ENCODE measurements around the gene ZNF587. TPM values are rescaled to one million over a fixed set of nuclear protein-coding genes. Genes with fewer than 3 reads are reported as not detected.

ZNF587 gene
- total and polyA plus RNA-seq, 10 of the 15 experiments (the other 5 are each of a cell fraction or from before 2014, with no cell fraction given): 1.9 to 27.8 (median 13.5) TPM

DNA sequence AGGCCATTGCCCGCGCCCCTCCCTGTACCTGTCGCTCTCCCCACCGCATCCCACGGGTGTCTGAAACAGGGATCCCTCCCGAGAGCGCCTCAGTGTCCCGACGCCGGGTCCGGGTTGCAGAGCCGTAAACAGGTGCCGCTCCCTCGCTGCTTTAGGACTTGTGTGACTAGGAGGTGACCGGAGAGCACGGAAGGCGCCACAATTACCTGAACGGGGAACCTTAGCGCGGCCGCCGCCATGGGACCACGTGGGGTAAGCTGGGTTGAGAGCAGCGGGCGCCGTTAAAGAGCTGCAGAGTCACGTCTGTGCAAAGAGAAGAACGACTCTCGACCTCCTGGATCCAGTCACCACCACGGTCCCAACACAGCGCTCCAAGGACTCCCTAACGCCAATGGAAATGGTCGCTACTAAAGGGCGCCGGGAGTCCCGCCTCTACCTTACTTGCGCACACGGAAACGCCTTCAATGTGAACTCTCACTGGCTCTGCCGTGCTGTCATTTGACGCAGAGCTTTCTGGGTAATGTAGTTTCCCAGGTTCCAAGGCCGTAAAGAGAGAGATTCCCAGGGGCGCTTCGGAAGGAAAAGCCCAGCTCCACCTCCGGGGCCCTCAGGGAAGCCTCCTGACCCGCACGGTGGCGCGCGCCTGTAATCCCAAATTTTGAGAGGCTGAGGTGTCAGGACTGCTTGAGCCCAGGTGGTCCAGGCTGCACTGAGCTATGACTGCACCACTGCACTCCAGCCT lies 35.0 kb upstream of the ZNF587 start, which contains the start of gene ZNF552 (continued):
- TF ChIP-seq, protein P1, sequence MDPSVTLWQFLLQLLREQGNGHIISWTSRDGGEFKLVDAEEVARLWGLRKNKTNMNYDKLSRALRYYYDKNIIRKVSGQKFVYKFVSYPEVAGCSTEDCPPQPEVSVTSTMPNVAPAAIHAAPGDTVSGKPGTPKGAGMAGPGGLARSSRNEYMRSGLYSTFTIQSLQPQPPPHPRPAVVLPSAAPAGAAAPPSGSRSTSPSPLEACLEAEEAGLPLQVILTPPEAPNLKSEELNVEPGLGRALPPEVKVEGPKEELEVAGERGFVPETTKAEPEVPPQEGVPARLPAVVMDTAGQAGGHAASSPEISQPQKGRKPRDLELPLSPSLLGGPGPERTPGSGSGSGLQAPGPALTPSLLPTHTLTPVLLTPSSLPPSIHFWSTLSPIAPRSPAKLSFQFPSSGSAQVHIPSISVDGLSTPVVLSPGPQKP (IDR thresholded peaks at IDR 0.05; ENCODE audit: low read depth, low read length): no peak
- TF ChIP-seq SMAD5 (IDR thresholded peaks at IDR 0.05; ENCODE audit: low read depth): peak; percentile 69; the same call in 1 of the 2 replicates
- peak; percentile 75; the same call in 1 of the 2 replicates for TF ChIP-seq JUND (IDR thresholded peaks at IDR 0.05; ENCODE audit: low read depth, low read length)
- TF ChIP-seq CHD1 (IDR thresholded peaks at IDR 0.05; ENCODE audit: low read depth, low read length): peak; percentile 89; the same call in 1 of the 2 replicates
- TF ChIP-seq BCL11A (IDR thresholded peaks at IDR 0.05; ENCODE audit: low read depth, low read length): no peak
- no peak for TF ChIP-seq ETV6 (conservative IDR thresholded peaks at IDR 0.05 in 1 of 2, IDR thresholded peaks at IDR 0.05 in 1 of 2; ENCODE audit: borderline replicate concordance in 1 of 2, low read depth in 1 of 2)
- peak; percentile 95 for TF ChIP-seq FOXK2 (IDR thresholded peaks at IDR 0.05)
- peak; percentile 65; the same call in 1 of the 2 replicates for TF ChIP-seq ZNF207 (IDR thresholded peaks at IDR 0.05; ENCODE audit: borderline replicate concordance)
- TF ChIP-seq, protein P2, sequence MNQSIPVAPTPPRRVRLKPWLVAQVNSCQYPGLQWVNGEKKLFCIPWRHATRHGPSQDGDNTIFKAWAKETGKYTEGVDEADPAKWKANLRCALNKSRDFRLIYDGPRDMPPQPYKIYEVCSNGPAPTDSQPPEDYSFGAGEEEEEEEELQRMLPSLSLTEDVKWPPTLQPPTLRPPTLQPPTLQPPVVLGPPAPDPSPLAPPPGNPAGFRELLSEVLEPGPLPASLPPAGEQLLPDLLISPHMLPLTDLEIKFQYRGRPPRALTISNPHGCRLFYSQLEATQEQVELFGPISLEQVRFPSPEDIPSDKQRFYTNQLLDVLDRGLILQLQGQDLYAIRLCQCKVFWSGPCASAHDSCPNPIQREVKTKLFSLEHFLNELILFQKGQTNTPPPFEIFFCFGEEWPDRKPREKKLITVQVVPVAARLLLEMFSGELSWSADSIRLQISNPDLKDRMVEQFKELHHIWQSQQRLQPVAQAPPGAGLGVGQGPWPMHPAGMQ (IDR thresholded peaks at IDR 0.05; ENCODE audit: borderline replicate concordance): no peak
- TF ChIP-seq MTA2 (IDR thresholded peaks at IDR 0.05; ENCODE audit: low read depth): no peak
- TF ChIP-seq CBX5 (IDR thresholded peaks at IDR 0.05; ENCODE audit: low read depth): no peak
- no peak for TF ChIP-seq TBL1XR1 (IDR thresholded peaks at IDR 0.05; ENCODE audit: low read depth, low read length)
- TF ChIP-seq, protein P3, sequence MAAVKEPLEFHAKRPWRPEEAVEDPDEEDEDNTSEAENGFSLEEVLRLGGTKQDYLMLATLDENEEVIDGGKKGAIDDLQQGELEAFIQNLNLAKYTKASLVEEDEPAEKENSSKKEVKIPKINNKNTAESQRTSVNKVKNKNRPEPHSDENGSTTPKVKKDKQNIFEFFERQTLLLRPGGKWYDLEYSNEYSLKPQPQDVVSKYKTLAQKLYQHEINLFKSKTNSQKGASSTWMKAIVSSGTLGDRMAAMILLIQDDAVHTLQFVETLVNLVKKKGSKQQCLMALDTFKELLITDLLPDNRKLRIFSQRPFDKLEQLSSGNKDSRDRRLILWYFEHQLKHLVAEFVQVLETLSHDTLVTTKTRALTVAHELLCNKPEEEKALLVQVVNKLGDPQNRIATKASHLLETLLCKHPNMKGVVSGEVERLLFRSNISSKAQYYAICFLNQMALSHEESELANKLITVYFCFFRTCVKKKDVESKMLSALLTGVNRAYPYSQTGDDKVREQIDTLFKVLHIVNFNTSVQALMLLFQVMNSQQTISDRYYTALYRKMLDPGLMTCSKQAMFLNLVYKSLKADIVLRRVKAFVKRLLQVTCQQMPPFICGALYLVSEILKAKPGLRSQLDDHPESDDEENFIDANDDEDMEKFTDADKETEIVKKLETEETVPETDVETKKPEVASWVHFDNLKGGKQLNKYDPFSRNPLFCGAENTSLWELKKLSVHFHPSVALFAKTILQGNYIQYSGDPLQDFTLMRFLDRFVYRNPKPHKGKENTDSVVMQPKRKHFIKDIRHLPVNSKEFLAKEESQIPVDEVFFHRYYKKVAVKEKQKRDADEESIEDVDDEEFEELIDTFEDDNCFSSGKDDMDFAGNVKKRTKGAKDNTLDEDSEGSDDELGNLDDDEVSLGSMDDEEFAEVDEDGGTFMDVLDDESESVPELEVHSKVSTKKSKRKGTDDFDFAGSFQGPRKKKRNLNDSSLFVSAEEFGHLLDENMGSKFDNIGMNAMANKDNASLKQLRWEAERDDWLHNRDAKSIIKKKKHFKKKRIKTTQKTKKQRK (IDR thresholded peaks at IDR 0.05; ENCODE audit: low read depth, low read length): peak; percentile 60; the same call in 1 of the 2 replicates
- no peak for TF ChIP-seq EZH2 (IDR thresholded peaks at IDR 0.05; ENCODE audit: borderline replicate concordance, control insufficient read depth, low read depth, low read length)
- TF ChIP-seq RFX5 (IDR thresholded peaks at IDR 0.05; ENCODE audit: low read depth, low read length): no peak
- peak; percentile 91 for TF ChIP-seq CHD2 (IDR thresholded peaks at IDR 0.05; ENCODE audit: borderline replicate concordance, low read depth, low read length)
- TF ChIP-seq SUZ12 (IDR thresholded peaks at IDR 0.05; ENCODE audit: unreplicated experiment): no peak
- no peak for TF ChIP-seq MEF2A (IDR thresholded peaks at IDR 0.05; ENCODE audit: insufficient read depth, low read depth, low read length)
- TF ChIP-seq, protein P4, sequence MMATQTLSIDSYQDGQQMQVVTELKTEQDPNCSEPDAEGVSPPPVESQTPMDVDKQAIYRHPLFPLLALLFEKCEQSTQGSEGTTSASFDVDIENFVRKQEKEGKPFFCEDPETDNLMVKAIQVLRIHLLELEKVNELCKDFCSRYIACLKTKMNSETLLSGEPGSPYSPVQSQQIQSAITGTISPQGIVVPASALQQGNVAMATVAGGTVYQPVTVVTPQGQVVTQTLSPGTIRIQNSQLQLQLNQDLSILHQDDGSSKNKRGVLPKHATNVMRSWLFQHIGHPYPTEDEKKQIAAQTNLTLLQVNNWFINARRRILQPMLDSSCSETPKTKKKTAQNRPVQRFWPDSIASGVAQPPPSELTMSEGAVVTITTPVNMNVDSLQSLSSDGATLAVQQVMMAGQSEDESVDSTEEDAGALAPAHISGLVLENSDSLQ (IDR thresholded peaks at IDR 0.05): peak; percentile 98
- TF ChIP-seq STAT3 (IDR thresholded peaks at IDR 0.05; ENCODE audit: low read depth, low read length): no peak
- TF ChIP-seq, protein P5, sequence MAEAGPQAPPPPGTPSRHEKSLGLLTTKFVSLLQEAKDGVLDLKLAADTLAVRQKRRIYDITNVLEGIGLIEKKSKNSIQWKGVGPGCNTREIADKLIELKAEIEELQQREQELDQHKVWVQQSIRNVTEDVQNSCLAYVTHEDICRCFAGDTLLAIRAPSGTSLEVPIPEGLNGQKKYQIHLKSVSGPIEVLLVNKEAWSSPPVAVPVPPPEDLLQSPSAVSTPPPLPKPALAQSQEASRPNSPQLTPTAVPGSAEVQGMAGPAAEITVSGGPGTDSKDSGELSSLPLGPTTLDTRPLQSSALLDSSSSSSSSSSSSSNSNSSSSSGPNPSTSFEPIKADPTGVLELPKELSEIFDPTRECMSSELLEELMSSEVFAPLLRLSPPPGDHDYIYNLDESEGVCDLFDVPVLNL (IDR thresholded peaks at IDR 0.05; ENCODE audit: low read depth, low read length): no peak
- no peak for TF ChIP-seq ZNF274 (IDR thresholded peaks at IDR 0.05; ENCODE audit: insufficient read depth, insufficient read length)

Data from GM12878 (cell line).